HFF-Myc (cell line): Measurements from ENCODE around the gene UST.

Experiments
- DNase-seq: peaks from one replicate; pipeline ENCODE4 v3.0.0-alpha.2; 2011; ENCODE audit warnings: low read depth; ENCODE audit errors: extremely low read depth
- H3K4me3 ChIP-seq: replicated peaks from 2 replicates; pipeline ENCODE4 v1.5.1; 2011; ENCODE audit warnings: low read depth, mild to moderate bottlenecking, control low read depth, low read length
- TF ChIP-seq, protein P1 (sequence below): IDR thresholded peaks from 2 replicates; pipeline ENCODE4 v1.5.1; 2012; ENCODE audit warnings: mild to moderate bottlenecking, low read depth, low read length, control low read depth; ENCODE audit errors: missing control alignments

Gene UST

DNA sequence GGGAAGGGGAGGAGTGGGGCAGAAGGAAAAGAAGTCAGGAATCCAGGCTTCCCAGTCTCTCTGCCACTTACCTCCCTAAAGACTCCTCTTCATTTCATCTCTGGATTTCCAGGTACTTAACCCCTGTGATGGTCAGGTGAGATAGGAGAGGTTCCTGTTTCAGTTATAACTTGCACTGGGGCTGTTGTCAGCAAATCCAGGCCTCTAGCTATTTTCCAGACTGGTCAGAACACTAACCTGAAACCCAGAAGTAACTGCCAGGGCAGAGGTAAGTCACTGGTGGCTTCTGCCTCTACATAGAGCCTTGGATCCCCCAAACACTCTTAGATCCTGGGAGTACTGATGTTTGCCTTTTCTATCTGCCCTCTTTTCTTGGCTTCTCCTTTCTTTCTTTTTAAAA is 337.2 kb downstream of the UST start:
- DNase-seq, result no peak
- H3K4me3 ChIP-seq, result no peak overlapping the region
- TF ChIP-seq, protein P1, sequence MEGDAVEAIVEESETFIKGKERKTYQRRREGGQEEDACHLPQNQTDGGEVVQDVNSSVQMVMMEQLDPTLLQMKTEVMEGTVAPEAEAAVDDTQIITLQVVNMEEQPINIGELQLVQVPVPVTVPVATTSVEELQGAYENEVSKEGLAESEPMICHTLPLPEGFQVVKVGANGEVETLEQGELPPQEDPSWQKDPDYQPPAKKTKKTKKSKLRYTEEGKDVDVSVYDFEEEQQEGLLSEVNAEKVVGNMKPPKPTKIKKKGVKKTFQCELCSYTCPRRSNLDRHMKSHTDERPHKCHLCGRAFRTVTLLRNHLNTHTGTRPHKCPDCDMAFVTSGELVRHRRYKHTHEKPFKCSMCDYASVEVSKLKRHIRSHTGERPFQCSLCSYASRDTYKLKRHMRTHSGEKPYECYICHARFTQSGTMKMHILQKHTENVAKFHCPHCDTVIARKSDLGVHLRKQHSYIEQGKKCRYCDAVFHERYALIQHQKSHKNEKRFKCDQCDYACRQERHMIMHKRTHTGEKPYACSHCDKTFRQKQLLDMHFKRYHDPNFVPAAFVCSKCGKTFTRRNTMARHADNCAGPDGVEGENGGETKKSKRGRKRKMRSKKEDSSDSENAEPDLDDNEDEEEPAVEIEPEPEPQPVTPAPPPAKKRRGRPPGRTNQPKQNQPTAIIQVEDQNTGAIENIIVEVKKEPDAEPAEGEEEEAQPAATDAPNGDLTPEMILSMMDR, result no peak

DNA sequence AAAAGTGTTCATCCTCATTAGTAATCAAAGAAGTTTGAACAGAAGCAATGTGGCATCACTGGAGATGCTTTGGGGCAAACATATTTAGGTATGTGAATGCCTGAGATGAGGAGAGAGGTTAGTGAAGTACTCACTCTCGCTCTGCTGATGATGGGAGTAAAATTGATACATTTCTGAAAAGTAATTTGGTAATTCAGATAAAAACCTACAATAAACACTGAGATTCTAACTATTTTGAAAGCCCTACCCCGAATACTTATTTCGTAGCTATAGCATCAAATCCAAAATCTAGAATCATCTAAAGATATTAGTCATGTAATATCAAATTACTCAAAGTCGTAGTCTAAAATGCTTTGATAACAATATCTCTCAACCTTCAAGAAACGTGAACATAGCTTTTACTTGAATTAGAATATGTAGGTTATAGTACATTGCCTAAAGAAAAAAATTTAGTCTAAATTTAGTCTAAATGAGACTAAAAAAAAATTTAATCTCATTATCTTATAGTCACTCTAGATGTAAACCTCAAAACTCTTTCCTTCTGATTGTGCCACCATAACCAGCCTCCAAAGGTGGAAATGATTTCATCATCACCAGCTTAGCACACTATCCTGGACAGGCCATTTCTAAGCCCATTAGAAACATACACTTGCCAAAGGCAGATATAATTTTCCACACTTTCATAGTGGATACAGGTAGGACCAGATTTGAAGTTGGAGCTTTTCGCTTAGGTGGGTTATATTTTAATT is 338.2 kb downstream of the UST start:
- DNase-seq, result no peak
- TF ChIP-seq, protein P1, result no peak
- no peak overlapping the region for H3K4me3 ChIP-seq

DNA sequence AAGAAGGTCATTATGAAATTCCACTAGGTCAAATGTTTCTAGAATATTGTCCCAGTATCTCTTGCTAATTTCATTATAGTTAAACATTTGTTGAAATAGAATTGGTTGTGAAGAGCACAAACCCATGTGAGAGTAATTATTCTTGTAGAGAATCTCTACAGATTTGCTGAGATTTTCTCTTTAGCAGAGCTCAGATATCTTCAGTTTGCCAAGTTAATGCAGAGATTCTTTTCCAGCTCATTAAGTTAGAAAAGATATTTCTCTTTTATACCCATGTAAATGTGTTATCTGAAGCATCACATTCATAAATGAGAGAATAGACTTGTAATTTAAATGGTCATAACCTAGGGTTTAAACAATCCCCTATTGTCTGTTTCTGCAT is 338.7 kb downstream of the UST start:
- no peak overlapping the region for H3K4me3 ChIP-seq
- TF ChIP-seq, protein P1, result no peak
- DNase-seq, result no peak

DNA sequence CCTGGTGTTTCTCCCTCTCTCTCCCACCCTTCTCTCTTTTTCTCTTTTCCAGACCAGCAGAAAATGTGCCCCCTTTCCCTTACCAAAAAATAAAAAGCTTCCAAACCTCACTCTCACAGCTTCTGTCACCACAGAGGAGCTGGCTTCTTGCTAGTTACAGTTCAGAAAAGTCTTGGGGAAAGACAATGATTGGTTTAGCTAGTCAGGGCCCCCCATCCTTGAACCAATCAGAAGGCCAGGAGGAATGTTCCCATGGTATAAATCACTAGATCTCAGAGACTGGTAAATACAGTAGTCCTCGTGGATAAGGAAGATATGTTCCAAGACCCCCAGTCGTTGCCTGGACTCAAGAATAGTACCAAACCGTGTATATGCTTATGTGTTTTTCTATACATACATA is 339.5 kb downstream of the UST start:
- DNase-seq, result no peak
- TF ChIP-seq, protein P1, result no peak

DNA sequence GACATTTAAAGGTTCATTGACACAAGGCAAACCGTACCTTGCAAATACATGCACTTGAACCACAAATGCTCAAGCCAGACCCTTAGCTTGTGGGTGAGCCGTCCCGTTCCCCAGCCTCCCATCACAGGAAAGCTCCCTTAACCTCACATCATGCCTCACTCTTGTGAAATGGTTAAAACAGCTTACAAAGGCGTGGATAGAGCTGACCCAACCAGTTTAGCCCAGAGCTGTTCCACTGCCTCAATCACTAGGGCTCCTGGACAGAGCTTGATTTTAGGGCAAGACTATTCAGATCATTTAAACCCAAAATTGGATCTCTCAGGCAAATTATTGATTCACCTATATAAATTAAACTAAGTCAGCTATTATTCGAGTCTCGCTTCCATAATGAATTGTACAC is 341.1 kb downstream of the UST start:
- TF ChIP-seq, protein P1, result no peak
- no peak for DNase-seq
- no peak overlapping the region for H3K4me3 ChIP-seq

More for the DNA sequence above, 339.5 kb downstream of the UST start:
- H3K4me3 ChIP-seq, result no peak overlapping the region

DNA sequence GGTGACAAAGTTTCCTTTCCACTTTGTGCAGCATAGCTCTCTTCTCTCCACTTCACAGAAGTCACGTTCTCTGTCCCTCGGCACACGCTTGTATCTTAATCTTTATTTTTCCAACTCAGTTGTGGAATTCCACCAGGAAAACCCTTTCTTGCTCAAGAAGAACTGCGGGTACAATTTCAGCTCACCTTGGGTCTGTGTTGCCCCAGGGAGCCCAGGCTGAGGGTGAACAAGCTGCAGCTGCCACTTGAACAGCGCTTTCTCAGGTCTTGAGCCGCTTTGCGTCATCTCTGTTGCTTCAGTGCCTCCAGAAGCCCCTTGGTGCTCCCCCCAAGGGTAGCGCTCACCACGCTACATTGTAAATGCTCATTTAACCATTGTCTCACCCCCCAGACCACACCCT is 341.5 kb downstream of the UST start:
- DNase-seq, result no peak
- TF ChIP-seq, protein P1, result no peak

DNA sequence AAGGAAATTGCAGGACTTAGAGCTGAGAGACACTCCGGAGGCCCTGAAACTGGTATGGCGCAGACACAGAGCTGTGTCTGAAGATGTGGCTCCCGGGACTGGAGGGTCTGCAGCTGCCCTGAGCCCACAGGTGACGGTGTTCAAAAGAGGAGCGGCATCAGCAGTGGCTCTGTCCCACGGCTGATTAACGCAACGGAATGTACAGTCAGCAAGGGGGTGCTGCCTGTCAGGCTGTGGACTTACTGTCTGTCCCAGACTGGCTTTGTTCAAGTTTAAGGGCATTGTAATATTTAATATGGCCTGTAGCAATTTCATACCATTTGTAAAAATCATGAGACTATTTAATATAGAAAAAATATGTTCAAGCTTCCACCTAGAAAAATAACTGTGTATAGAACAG is 342.7 kb downstream of the UST start:
- TF ChIP-seq, protein P1, result no peak
- DNase-seq, result no peak
- no peak overlapping the region for H3K4me3 ChIP-seq

More for the DNA sequence above, 341.5 kb downstream of the UST start:
- no peak overlapping the region for H3K4me3 ChIP-seq
